H54 (cell line): ENCODE results near the gene CYP1B1.
A peak's percentile ranks its signal among the peaks of the same experiment; 100 is the strongest.
"Not testable (repeated sequence)": the region's sequence is repeated elsewhere in the genome, so short reads cannot be mapped to it uniquely, and the experiment has no call there.

ENCODE experiments used
- DNase-seq: peaks from one replicate; pipeline ENCODE4 v3.0.0; 2011; ENCODE audit warnings: low spot score, mixed read lengths; ENCODE audit not compliant: insufficient read length
- FAIRE-seq: peaks from 3 replicates; lab custom pipeline; 2011; peaks lifted over from hg19 to GRCh38; lab: Jason Lieb, UNC
- POLR2A ChIP-seq: IDR thresholded peaks from 2 replicates; pipeline ENCODE4 v1.6.1; 2011; ENCODE audit warnings: low read depth, mild to moderate bottlenecking, low read length

CYP1B1 gene

GRCh38 chr2:38045811-38046210 lies 30.1 kb downstream of the CYP1B1 start:
- DNase-seq (no peak), FAIRE-seq (peak; percentile 6)
- TF ChIP-seq POLR2A, result no peak

- no peak for TF ChIP-seq POLR2A
- FAIRE-seq (peak; percentile 20), DNase-seq (no peak)
Measured at GRCh38 chr2:38039121-38039910, 36.6 kb downstream of the CYP1B1 start.

- TF ChIP-seq POLR2A, result no peak
- no peak for FAIRE-seq
Measured at GRCh38 chr2:38038682-38039081, 37.3 kb downstream of the CYP1B1 start.

GRCh38 chr2:38037757-38038621 lies 38.0 kb downstream of the CYP1B1 start:
- FAIRE-seq (peak; percentile 15), DNase-seq (peak; percentile 39)

More at GRCh38 chr2:38038682-38039081, 37.3 kb downstream of the CYP1B1 start:
- DNase-seq, result no peak

GRCh38 chr2:38037325-38037724 lies 38.6 kb downstream of the CYP1B1 start:
- FAIRE-seq (no peak), DNase-seq (no peak)
- TF ChIP-seq POLR2A, result no peak

More at GRCh38 chr2:38037757-38038621, 38.0 kb downstream of the CYP1B1 start:
- TF ChIP-seq POLR2A, result no peak

GRCh38 chr2:38035968-38036367 lies 40.0 kb downstream of the CYP1B1 start:
- DNase-seq (no peak), FAIRE-seq (no peak)
- TF ChIP-seq POLR2A, result no peak

GRCh38 chr2:38033646-38034045 lies 42.3 kb downstream of the CYP1B1 start:
- TF ChIP-seq POLR2A, result no peak
- FAIRE-seq, result no peak
- DNase-seq, result no peak

GRCh38 chr2:38032946-38033345 lies 43.0 kb downstream of the CYP1B1 start:
- DNase-seq (no peak), FAIRE-seq (no peak)
- TF ChIP-seq POLR2A, result no peak

- DNase-seq, result no peak
- FAIRE-seq, result no peak
- TF ChIP-seq POLR2A, result no peak
Measured at GRCh38 chr2:38030635-38031355, 45.2 kb downstream of the CYP1B1 start.

GRCh38 chr2:38029512-38029911 lies 46.4 kb downstream of the CYP1B1 start:
- FAIRE-seq, result no peak

GRCh38 chr2:38028829-38029228 lies 47.1 kb downstream of the CYP1B1 start:
- DNase-seq (no peak), FAIRE-seq (no peak)
- TF ChIP-seq POLR2A, result no peak

More at GRCh38 chr2:38029512-38029911, 46.4 kb downstream of the CYP1B1 start:
- no peak for TF ChIP-seq POLR2A
- no peak for DNase-seq

GRCh38 chr2:38026846-38027245 lies 49.1 kb downstream of the CYP1B1 start:
- no peak for DNase-seq
- no peak for FAIRE-seq
- no peak for TF ChIP-seq POLR2A

GRCh38 chr2:38021589-38021988 lies 54.4 kb downstream of the CYP1B1 start:
- DNase-seq (no peak), FAIRE-seq (no peak)
- no peak for TF ChIP-seq POLR2A

- DNase-seq, FAIRE-seq: not testable (repeated sequence)
Measured at GRCh38 chr2:38020359-38021069, 55.4 kb downstream of the CYP1B1 start.
